ENCODE results near the gene CCDC12.

The CCDC12 gene

DNA sequence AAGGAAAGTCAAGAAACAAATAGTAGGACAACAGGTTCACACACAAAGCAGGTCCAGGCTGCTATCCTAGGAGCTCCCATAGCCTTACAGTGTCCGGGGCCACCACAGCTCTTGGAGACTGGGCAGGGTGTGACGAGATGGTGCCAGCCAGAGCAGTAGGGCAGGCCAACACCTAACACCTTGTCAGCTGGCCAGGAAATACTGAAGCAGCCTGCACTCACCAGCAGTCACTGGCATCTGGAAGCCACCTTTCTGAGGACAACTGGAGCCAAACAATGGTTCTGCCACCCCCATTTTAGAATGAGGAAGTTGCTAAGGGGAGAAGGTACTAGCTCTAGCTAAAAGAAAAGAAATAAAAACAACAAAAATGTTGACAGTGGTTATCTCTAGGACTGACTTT, 47.2 kb downstream of the CCDC12 start:
- Histone ChIP-seq H3K4me3 (ENCODE audit: insufficient read length, low read depth) (no peak overlapping the region), H3K4me1 (ENCODE audit: insufficient read depth, insufficient read length) (peaks cover 29% of the 10 kb centered on the region), H3K27me3 (ENCODE audit: insufficient read depth, insufficient read length) (no peaks in the 10 kb centered on the region), H3K9ac (ENCODE audit: insufficient read length, low read depth) (no peak overlapping the region), H3K9me3 (ENCODE audit: insufficient read depth, low read length) (no peaks in the 10 kb centered on the region), H3K36me3 (ENCODE audit: insufficient read depth, insufficient read length, low read length) (peaks cover 74% of the 10 kb centered on the region)
- no peak for DNase-seq (ENCODE audit: low read depth, low spot score)
- no peak for TF ChIP-seq ZNF274 (IDR thresholded peaks at IDR 0.05; ENCODE audit: low read depth, low read length)
- no peak for TF ChIP-seq YY1 (IDR thresholded peaks at IDR 0.05; ENCODE audit: insufficient read depth, insufficient read length)
- TF ChIP-seq SUZ12 (IDR thresholded peaks at IDR 0.05; ENCODE audit: extremely low read depth, insufficient read depth, insufficient read length) = no peak

DNA sequence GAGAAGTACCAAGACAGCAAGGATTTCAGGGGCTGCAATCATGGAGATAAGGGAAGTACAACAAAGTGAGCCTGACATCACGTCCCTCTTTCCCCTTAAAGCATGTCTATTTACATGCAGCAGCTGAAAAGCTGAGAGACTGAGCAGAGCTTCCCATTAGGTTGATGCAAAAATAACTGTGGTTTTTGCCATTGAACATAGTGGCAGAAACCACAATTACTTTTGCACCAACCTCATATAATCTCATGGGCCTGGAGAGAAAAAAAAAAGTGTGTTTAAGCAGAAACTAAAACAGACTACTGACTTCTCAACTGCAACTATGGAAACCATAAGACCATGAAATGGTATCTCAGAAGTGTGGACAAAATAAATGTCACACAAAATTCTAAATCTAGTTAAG, 48.3 kb downstream of the CCDC12 start:
- peaks cover 30% of the 10 kb centered on the region for H3K4me1 ChIP-seq (ENCODE audit: insufficient read depth, insufficient read length)
- H3K4me3 ChIP-seq (ENCODE audit: insufficient read length, low read depth) = no peak overlapping the region
- peaks cover 79% of the 10 kb centered on the region for H3K36me3 ChIP-seq (ENCODE audit: insufficient read depth, insufficient read length, low read length)

DNA sequence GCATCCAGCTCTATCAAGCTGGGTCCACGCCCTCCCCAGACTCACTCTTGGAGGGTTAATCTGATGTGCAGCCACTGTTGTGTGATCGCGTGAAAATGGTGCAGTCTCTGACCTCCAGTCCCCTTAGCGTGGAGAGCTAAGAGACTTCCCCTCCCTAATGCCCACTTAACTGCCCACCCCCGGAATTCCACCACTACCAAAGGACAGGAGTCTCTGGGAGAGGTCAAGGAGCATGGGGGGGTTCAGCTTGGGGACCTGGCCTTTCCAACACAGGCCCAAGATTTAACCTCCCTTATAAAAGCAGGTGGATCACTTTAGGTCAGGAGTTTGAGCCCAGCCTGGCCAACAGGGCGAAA, 48.8 kb downstream of the CCDC12 start:
- peaks cover 24% of the 10 kb centered on the region for H3K4me1 ChIP-seq (ENCODE audit: insufficient read depth, insufficient read length)
- H3K27me3 ChIP-seq (ENCODE audit: insufficient read depth, insufficient read length) = no peaks in the 10 kb centered on the region
- no peaks in the 10 kb centered on the region for H3K9me3 ChIP-seq (ENCODE audit: insufficient read depth, low read length)
- no peak overlapping the region for H3K9ac ChIP-seq (ENCODE audit: insufficient read length, low read depth)
- H3K36me3 ChIP-seq (ENCODE audit: insufficient read depth, insufficient read length, low read length) = peaks cover 79% of the 10 kb centered on the region
- no peak overlapping the region for H3K4me3 ChIP-seq (ENCODE audit: insufficient read length, low read depth)
- TF ChIP-seq YY1 (IDR thresholded peaks at IDR 0.05; ENCODE audit: insufficient read depth, insufficient read length) = no peak
- TF ChIP-seq ZNF274 (IDR thresholded peaks at IDR 0.05; ENCODE audit: low read depth, low read length) = no peak
- no peak for TF ChIP-seq SUZ12 (IDR thresholded peaks at IDR 0.05; ENCODE audit: extremely low read depth, insufficient read depth, insufficient read length)
- no peak for DNase-seq (ENCODE audit: low read depth, low spot score)

More for the DNA sequence above, 48.3 kb downstream of the CCDC12 start:
- no peak for DNase-seq (ENCODE audit: low read depth, low spot score)
- TF ChIP-seq YY1 (IDR thresholded peaks at IDR 0.05; ENCODE audit: insufficient read depth, insufficient read length) (no peak), ZNF274 (IDR thresholded peaks at IDR 0.05; ENCODE audit: low read depth, low read length) (no peak), SUZ12 (IDR thresholded peaks at IDR 0.05; ENCODE audit: extremely low read depth, insufficient read depth, insufficient read length) (no peak)
- Histone ChIP-seq H3K9ac (ENCODE audit: insufficient read length, low read depth) (no peak overlapping the region), H3K9me3 (ENCODE audit: insufficient read depth, low read length) (no peaks in the 10 kb centered on the region), H3K27me3 (ENCODE audit: insufficient read depth, insufficient read length) (no peaks in the 10 kb centered on the region)

DNA sequence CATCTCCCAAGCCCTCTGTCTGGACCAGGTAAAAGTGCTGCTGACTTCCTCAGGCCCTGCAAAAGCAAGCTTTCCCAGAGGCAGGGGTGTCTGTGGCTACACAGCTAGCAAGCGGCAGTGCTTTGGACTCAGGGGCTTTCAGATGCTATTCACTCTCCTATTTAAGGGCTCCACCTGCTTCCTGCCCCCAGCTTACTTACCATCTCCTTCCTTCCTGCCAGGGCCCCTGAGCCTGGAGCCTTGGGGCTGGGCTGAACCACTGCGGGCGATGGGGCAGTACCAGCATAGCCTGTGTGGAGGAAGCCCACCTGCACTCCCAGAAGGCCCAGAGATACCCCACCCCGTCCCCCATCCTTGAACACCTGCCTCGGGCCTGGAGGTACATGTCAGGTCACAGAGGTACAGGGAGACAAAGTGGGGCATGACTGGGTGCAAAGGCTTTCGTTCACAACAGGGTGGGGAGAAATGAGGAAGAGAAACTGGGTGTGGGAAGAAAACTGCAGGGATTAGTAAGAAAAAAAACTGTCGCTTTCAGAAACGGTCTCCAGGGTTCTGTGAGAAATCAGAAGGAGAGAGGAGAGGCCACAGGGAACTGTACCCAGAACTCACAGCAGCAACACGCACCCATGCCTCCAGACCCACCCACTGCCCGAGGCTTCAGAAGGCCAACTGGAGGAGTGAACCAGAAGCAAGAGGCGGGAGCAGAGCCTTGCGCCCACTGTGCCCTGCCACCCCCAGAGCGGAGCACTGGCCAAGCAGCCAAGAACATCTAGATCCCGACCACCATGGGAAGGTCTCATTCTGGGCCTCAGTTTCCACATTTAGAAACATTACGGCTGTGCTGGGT, 49.5 kb downstream of the CCDC12 start:
- peaks cover 81% of the 10 kb centered on the region for H3K36me3 ChIP-seq (ENCODE audit: insufficient read depth, insufficient read length, low read length)
- no peaks in the 10 kb centered on the region for H3K9me3 ChIP-seq (ENCODE audit: insufficient read depth, low read length)
- H3K9ac ChIP-seq (ENCODE audit: insufficient read length, low read depth) = no peak overlapping the region
- H3K4me3 ChIP-seq (ENCODE audit: insufficient read length, low read depth) = no peak overlapping the region
- TF ChIP-seq YY1 (IDR thresholded peaks at IDR 0.05; ENCODE audit: insufficient read depth, insufficient read length) (no peak), SUZ12 (IDR thresholded peaks at IDR 0.05; ENCODE audit: extremely low read depth, insufficient read depth, insufficient read length) (no peak), ZNF274 (IDR thresholded peaks at IDR 0.05; ENCODE audit: low read depth, low read length) (no peak)
- DNase-seq (ENCODE audit: low read depth, low spot score) = no peak
- H3K27me3 ChIP-seq (ENCODE audit: insufficient read depth, insufficient read length) = no peaks in the 10 kb centered on the region
- H3K4me1 ChIP-seq (ENCODE audit: insufficient read depth, insufficient read length) = peaks cover 24% of the 10 kb centered on the region

DNA sequence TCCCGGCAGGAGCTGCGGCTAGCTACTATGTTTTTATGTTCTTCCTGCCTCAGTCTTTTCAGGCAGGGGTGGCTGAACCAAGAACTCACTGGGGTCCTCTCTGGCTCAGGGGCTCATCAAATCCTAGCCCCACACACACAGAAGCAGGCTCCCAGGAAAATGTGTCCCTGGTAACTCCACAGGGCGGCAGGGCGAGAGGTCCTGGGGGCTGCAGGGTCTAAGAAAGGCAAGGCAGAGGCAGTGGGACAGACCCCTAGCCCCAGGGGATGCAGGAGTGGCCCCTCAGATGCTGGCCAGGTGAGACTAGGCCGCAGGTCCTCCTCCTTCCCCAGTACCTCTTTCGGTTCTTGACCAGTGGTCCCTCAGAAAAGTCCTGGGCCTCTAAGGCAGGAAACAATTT, 50.1 kb downstream of the CCDC12 start:
- DNase-seq (ENCODE audit: low read depth, low spot score) = no peak
- Histone ChIP-seq H3K4me3 (ENCODE audit: insufficient read length, low read depth) (no peak overlapping the region), H3K27me3 (ENCODE audit: insufficient read depth, insufficient read length) (no peaks in the 10 kb centered on the region), H3K4me1 (ENCODE audit: insufficient read depth, insufficient read length) (peaks cover 22% of the 10 kb centered on the region), H3K9me3 (ENCODE audit: insufficient read depth, low read length) (no peaks in the 10 kb centered on the region), H3K36me3 (ENCODE audit: insufficient read depth, insufficient read length, low read length) (peaks cover 87% of the 10 kb centered on the region), H3K9ac (ENCODE audit: insufficient read length, low read depth) (no peak overlapping the region)
- TF ChIP-seq YY1 (IDR thresholded peaks at IDR 0.05; ENCODE audit: insufficient read depth, insufficient read length) (no peak), ZNF274 (IDR thresholded peaks at IDR 0.05; ENCODE audit: low read depth, low read length) (no peak), SUZ12 (IDR thresholded peaks at IDR 0.05; ENCODE audit: extremely low read depth, insufficient read depth, insufficient read length) (no peak)

DNA sequence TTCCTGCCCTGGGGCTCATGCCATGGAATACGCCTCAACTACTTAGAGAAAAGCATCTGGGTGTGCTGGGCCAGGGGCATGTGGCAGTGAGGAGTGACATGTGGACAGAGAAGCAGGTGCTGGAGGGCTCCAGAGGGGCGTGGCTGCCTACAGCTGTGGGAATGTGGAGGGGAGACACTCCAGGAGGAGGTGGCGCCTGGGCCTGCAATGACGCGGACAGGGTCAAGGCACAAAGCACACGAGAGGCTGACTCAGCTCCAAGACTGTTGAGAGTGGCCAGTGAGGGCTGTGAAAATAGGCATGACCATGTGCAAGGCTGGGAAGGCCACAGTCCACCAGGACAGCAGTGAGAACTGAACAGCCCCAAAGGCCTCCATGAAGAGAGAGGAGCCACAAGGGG, 50.5 kb downstream of the CCDC12 start:
- no peak overlapping the region for H3K9ac ChIP-seq (ENCODE audit: insufficient read length, low read depth)
- peaks cover 18% of the 10 kb centered on the region for H3K4me1 ChIP-seq (ENCODE audit: insufficient read depth, insufficient read length)
- H3K36me3 ChIP-seq (ENCODE audit: insufficient read depth, insufficient read length, low read length) = peaks cover 91% of the 10 kb centered on the region

DNA sequence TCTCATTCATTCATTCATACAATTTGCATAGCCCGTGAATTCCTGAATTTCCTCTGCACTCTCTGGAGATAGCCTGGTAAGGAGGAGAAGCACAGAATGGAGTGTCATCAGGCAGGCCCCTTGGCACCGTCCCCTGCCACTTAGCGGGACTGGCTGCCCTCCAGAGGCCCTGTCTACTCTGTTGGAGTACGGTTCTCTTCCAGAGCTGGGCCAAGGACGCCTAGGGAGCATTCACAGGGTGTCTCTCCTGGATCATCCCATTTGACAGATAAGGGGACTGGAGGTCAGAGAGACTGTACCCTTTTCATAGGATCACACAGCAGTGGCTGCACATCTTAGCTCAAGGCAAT, 51.0 kb downstream of the CCDC12 start:
- peaks cover 94% of the 10 kb centered on the region for H3K36me3 ChIP-seq (ENCODE audit: insufficient read depth, insufficient read length, low read length)
- peaks cover 15% of the 10 kb centered on the region for H3K4me1 ChIP-seq (ENCODE audit: insufficient read depth, insufficient read length)

More for the DNA sequence above, 50.5 kb downstream of the CCDC12 start:
- H3K27me3 ChIP-seq (ENCODE audit: insufficient read depth, insufficient read length) = no peaks in the 10 kb centered on the region
- no peaks in the 10 kb centered on the region for H3K9me3 ChIP-seq (ENCODE audit: insufficient read depth, low read length)
- H3K4me3 ChIP-seq (ENCODE audit: insufficient read length, low read depth) = no peak overlapping the region
- no peak for DNase-seq (ENCODE audit: low read depth, low spot score)
- TF ChIP-seq SUZ12 (IDR thresholded peaks at IDR 0.05; ENCODE audit: extremely low read depth, insufficient read depth, insufficient read length) (no peak), ZNF274 (IDR thresholded peaks at IDR 0.05; ENCODE audit: low read depth, low read length) (no peak), YY1 (IDR thresholded peaks at IDR 0.05; ENCODE audit: insufficient read depth, insufficient read length) (no peak)

More for the DNA sequence above, 51.0 kb downstream of the CCDC12 start:
- TF ChIP-seq SUZ12 (IDR thresholded peaks at IDR 0.05; ENCODE audit: extremely low read depth, insufficient read depth, insufficient read length) (no peak), ZNF274 (IDR thresholded peaks at IDR 0.05; ENCODE audit: low read depth, low read length) (no peak), YY1 (IDR thresholded peaks at IDR 0.05; ENCODE audit: insufficient read depth, insufficient read length) (no peak)
- H3K4me3 ChIP-seq (ENCODE audit: insufficient read length, low read depth) = no peak overlapping the region
- no peak for DNase-seq (ENCODE audit: low read depth, low spot score)
- H3K9ac ChIP-seq (ENCODE audit: insufficient read length, low read depth) = no peak overlapping the region
- no peaks in the 10 kb centered on the region for H3K27me3 ChIP-seq (ENCODE audit: insufficient read depth, insufficient read length)
- no peaks in the 10 kb centered on the region for H3K9me3 ChIP-seq (ENCODE audit: insufficient read depth, low read length)

All from NT2/D1 (cell line).